ENCODE results near the gene TRAPPC2B.
A peak's percentile ranks its signal among the peaks of the same experiment; 100 is the strongest.
"Not testable (repeated sequence)": the region's sequence is repeated elsewhere in the genome, so short reads cannot be mapped to it uniquely, and the experiment has no call there.

Gene TRAPPC2B

DNA sequence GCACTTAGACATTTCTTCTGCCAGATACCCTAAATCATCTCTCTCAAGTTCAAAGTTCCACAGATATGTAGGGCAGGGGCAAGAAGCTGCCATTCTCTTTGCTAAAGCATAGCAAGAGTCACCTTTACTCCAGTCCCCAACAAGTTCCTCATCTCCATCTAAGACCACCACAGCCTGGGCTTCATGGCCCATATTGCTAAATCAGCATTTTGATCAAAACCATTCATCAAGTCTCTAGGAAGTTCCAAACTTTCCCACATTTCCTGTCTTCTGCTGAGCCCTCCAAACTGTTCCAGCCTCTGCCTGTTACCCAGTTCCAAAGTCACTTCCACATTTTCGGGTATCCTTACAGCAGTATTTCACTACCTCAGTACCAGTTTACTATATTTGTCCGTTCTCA is 11.3 kb downstream of the TRAPPC2B start:
- DNase-seq: not testable (repeated sequence)

DNA sequence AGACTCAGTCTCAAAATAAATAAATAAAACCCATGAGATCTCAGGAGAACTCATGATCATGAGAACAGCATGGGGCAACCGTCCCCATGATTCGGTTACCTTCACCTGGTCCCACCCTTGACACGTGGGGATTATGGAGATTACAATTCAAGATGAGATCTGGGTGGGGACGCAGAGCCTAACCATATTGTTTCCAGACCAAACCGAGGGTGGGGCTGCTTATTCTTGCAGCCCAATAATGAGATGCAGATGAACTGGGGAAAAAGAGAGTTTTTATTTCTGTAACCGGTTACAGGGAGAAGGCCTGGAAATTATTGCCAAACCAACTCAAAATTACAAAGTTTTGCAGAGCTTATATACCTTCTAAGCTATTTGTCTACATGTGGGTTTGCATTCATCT is 12.8 kb downstream of the TRAPPC2B start:
- no peak for DNase-seq

DNA sequence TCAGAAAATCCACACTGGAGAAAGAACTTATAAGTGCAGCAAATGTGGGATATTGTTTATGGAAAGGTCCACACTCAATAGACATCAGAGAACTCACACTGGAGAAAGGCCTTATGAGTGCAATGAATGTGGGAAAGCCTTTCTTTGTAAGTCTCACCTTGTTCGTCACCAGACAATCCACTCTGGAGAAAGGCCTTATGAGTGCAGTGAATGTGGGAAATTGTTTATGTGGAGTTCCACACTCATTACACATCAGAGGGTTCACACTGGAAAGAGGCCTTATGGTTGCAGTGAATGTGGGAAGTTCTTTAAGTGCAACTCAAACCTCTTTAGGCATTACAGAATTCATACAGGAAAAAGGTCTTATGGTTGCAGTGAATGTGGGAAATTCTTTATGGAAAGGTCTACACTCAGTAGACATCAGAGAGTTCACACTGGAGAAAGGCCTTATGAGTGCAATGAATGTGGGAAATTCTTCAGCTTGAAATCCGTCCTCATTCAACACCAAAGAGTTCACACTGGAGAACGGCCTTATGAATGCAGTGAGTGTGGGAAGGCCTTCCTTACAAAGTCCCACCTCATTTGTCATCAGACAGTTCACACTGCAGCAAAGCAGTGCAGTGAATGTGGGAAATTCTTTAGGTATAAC is 14.3 kb downstream of the TRAPPC2B start:
- no peak for DNase-seq

DNA sequence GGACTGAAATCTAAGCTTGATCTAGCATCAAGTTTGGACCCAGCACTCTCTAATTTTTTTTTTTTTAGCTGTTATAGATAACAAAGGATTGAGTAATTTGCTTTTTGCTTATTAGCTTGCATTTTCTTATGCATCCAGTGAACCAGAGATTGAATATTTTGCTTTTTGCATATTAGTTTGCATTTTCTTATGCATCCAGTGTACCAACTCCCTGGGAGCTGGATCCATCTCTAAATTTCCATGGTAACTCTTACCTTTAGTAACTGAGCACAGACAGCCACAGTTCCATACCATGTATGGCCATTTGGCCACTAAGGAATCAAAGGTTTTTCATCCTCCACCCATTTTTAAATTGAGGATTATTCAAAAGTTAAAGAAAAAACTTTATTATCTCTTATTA is 17.6 kb downstream of the TRAPPC2B start:
- no peak for DNase-seq

DNA sequence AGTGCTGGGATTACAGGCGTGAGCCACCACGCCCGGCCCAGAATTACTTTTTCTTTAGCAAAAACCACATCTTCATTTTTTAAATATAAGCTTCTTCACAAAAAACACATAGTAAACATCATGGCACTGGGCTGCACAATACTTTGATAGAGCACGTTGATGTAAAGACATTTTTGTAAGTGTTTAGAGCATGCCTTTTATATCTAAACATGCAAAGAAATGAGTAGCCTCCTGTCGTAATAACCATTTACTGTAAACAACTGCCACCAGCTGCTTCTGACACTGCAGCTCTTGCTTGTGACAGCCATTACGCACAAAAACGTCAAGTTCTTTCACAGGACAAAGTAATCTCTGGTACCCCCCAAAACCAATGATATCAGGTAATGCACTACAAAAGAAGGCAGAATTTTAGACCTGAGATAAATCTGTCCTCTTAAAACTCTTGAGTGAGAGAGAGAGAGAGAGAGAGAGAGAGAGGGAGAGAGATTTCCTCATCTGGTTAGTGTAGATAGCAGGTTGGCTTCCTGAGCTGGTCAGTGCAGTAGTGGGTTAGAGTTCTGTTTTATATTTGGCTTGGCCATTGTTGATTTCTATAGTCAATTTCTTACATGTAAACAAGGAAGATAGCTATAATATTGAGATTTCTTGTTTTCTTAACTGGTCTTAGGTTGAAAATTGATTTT is 19.6 kb downstream of the TRAPPC2B start:
- no peak for DNase-seq

DNA sequence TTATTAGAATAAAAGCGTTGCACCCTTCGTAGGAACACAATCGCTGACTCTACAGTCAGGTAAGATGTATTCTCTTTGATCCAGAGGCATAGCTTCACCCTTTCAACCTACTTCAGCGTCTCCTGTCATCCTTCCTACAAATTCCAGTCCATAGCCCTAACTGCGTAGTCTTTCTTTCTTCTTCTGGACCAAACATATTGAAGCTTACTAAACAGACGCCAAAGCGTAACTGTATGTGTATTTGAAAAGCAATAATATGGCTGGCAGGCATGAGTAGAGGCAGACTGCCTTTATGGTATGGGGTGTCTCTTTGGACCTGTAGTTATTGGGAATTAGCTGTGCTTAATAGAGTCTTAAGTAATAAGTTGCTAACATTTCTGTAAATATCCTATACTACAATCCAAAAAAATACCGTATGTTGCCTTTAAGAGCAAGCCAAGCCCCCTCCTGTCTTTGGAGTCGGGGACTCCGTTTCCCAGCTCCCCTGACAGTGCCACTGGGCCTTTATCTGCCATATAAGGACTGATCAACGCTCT is 25.9 kb downstream of the TRAPPC2B start:
- no peak for DNase-seq

DNA sequence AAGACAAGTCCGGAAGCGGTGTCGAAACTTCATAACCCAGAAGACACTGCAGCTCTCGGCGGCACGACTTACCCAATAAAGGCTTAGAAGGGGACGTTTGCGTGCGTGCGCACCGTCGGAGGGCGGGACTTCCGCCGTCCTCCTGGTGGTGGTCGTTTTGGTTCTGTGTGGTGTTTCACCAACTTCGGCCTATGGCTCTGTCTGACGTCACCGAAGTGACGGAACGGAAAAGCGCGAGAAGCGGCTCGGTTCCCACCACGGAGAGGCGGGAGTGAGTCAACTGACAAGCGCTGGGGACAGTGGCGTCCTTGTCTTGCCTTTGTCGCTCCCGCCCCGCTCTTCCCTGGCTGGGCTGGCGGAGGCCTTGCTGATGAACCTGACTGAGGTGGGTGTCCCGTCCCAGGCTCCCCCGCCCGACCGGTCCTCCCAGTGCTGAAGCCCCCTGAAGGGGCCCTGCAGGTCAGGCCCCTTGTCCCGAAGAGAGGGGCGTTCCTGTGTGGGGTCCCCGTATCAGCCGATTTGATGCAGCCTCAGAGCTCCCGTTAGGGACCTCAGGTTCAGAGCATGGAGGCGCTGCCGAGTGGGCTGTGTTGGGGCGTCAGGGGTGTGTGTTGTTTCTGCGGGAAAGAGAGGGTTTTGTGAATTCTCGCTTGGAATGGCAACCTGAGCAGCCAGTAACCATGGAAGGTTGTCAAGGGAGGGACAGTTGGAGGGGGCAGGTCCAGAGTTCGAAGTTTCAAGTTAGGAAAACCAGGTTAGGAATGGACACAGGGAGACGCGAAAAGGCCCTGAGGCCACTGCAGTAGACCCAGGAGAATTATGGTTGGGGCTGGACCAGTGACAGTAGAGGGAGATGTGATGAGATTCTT is 26.6 kb downstream of the TRAPPC2B start, which contains the start of gene ZNF548:
Gene ZNF548, plus strand, starts transcription at position 125 of the 869 bp plus-strand sequence. Its CDS starts 246 bp downstream, at position 371.
- DNase-seq: peak; percentile 97

DNA sequence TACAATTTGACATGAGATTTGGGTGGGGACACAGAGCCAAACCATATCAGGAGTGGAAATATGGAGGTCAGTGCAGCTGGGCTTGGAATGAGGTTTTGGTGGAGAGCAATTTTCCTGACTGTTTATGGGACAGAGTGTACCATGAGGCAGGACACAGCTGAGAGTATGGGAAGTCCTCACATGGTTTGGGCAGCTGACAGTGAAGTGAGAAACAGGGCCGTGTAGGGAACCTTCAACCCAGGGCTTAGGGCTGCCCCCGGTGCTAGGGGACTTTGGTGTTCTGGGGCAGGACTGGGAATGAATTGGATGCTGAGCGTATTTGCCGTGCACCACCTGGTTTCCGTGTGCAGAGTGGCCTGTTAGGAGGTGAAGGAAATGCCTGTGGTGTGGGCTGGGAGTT is 32.4 kb downstream of the TRAPPC2B start:
- DNase-seq: no peak

DNA sequence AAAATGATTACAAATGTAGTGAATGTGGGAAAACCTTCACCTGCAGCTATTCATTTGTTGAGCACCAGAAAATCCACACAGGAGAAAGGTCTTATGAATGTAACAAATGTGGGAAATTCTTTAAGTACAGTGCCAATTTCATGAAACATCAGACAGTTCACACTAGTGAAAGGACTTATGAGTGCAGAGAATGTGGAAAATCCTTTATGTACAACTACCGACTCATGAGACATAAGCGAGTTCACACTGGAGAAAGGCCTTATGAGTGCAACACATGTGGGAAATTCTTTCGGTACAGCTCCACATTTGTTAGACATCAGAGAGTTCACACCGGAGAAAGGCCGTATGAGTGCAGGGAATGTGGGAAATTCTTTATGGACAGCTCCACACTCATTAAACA is 35.5 kb downstream of the TRAPPC2B start:
- DNase-seq: no peak

DNA sequence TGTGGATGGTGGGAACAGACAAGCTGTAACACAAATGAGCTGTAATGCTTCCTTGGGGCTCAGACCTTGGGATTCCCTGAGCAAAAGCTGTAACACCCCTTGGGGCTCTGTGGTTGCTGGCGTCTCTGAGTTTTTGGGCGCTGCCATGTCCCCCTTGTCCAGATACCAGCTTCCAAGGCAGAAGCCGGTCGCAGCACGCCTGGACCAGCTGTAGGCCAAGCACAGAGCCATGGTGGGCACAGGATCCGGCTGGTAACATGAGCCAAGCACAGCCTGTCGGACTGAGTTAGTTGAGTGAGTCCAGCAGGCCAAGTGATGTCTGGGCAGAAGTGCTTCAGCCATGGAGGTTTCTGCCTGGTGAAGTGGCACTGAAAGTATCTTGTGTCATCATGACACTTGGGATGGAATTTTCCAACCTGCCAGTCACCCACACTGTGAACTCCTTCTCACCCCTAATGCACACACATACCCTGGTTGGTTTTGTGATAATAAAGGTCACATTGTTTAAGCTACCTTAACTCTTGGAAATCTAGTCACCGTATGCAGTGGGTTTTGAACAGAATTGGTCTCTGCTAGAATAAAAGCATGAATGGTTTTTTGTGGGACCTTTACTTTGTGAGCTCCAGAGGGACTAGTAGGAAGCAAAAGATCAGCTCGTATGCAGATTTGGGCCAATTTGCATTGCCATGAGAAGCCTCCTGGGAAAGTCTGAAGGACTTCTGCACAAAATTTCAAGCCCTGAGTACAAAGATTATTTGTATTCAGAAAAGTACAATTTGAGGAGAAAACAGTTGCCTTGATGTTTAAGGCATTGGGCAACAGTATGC is 40.6 kb downstream of the TRAPPC2B start:
- DNase-seq: no peak

DNA sequence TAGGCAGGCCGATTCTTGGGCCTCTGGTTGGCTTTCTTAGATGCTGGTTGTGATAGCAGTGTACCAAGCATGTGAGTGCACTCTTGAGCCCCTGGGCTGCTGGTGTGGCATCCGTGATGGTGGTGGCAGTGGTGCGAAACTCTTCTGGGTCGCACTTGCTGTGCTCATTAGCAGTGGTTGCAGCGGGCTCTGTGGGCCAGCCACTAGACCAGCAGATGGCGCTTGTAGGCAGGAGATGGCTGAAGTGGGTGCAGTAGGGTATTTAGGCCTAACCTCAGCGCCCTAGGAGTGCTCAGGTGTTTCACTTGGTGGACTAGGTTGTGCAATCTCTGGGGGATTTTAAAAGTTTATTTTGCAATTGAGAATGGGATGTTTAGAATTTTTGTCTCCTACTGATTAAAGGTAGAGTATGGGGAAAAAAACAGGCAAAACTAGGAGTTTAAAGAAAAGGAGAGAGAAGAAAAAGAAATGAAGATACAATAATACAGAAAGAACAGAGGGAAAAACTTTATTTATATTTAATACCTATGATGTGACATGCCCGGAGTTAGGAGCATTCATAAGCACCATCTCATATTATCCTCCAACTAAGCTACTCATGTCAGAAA is 43.3 kb downstream of the TRAPPC2B start:
- DNase-seq: peak; percentile 61

DNA sequence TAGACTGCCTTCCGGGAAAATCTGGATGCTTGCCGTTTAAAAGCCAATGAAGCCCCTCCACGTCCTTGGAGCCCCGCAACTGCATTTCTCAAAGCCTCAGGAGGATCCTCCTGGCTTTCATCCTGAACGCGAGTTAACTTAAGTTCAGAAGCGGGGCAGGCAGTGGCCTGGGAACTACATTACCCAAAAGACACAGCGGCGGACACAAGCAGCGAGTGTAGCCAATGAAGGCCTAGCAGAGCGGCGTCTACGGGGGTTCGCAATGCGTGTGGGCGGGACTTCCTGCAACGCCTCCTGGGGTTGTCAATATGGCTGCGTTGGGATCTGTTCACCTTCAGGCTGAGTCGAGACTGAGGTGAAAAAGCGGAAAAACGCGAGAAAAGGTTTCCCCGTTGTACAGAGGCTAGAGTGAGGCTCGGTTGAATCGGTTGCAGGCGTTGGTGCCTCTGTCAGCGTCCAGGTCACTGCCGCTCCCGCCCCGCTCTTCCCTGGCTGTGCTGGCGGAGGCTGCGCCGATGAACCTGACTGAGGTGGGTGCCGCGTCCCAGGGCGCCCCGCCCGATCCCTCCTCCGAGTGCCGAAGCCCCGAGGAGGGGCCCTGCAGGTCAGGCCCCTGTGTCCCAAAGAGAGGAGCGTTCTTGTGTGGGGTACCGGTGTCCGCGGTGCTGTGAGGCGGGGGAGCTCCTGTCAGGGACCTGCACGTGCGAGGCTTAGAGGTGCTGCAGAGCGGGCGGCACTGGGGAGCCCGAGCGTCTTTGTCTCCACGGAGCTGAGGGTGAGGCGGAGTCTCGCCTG is 47.7 kb downstream of the TRAPPC2B start, which contains the start of gene ZNF17:
Gene ZNF17, plus strand, starts transcription at position 285 of the 795 bp plus-strand sequence. CDS start 2,455 bp downstream, outside the sequence.
- peak; percentile 91 for DNase-seq

All from CD4-positive, alpha-beta T cell treated with Interleukin-4 for 4 hours (primary cell).